Pancreas (tissue), 10 donors: ENCODE data around the gene C12orf42. TPM values are rescaled to one million over a fixed set of nuclear protein-coding genes. Genes with fewer than 3 reads are reported as not detected.

Source experiments
- ATAC-seq, 4 donors: fragments of 200-7000 bp; cut with Tn5 transposase; one replicate each; pipeline versions ENCODE4 v1.8.0 to v1.9.1; 2020; ENCODE audit warnings: mild to moderate bottlenecking in 4 of 4, moderate library complexity in 4 of 4
- DNase-seq, 6 donors: peaks; one replicate each; pipeline ENCODE4 v3.0.0-alpha.2; 2020
- FAIRE-seq: peaks from 2 replicates; lab custom pipeline; 2012; peaks lifted over from hg19 to GRCh38; lab: Jason Lieb, UNC
- H3K27ac ChIP-seq, 4 donors: fragments of 200-600 bp; sonication (generic); 1 replicate in 3 of 4; 2 replicates in 1 of 4; pipeline versions ENCODE4 v1.5.0 to v1.8.0; 2020
- H3K27me3 ChIP-seq, 4 donors: fragments of 200-600 bp; one replicate each; pipeline ENCODE4 v1.8.0; 2021
- H3K36me3 ChIP-seq, 3 donors: fragments of 200-600 bp; sonication (generic) in 1 of 3; one replicate each; pipeline versions ENCODE4 v1.5.0 to v1.8.0; 2020 to 2021
- H3K4me1 ChIP-seq, 3 donors: fragments of 200-600 bp; one replicate each; pipeline ENCODE4 v1.8.0; 2021
- H3K4me3 ChIP-seq, 4 donors: fragments of 200-600 bp; sonication (generic) in 2 of 4; one replicate each; pipeline versions ENCODE4 v1.5.0 to v1.8.0; 2020 to 2021
- H3K9me3 ChIP-seq, 4 donors: fragments of 200-600 bp; one replicate each; pipeline ENCODE4 v1.8.0; 2021
- CTCF ChIP-seq, 4 donors: fragments of 200-600 bp; sonication (generic) in 3 of 4; IDR thresholded peaks; one replicate each; pipeline versions ENCODE4 v1.5.0 to v1.8.0; 2021; ENCODE audit warnings: antibody characterized with exemption in 4 of 4
- WGBS, 2 donors: extraction: QIAGEN DNeasy Blood & Tissue Kit; methylation state at CpG; one replicate each; pipeline ENCODE4 v1.1.7; 2013; 5-methylcytosine and 5-hydroxymethylcytosine counted together
- intact Hi-C, 3 donors: fragments of 100-400 bp; cut with DNase I; formaldehyde crosslinking; loops; one replicate each; pipeline versions ENCODE4 v1.11.1 to v1.14.2; 2022
- polyA plus RNA-seq, 2 donors: library from polyadenylated mRNA; stranded (reverse); fragments of 200-250 nt; gene quantifications; one replicate each; pipeline ENCODE4 v1.2.3, GENCODE V29; 2013
- total RNA-seq, 6 donors: library from RNA; stranded (reverse); fragmentation: NEBNext Ultra II Directional in 4 of 6; extraction: Animal tissue kit (Norgen Biotek cat#: 25700) in 4 of 6; gene quantifications; one replicate each; pipeline versions ENCODE4 v1.2.1 to v1.2.4, GENCODE V29; 2021 to 2023
- donor health status: healthy with polysubstance abuse.
- donor health status: DM: no; HTN: no; CAD: no; lungs with moderate emphysema.
- donor health status: DM: no; HTN: no; CAD: no.
- donor health status: control.
- donor health status: control.
- donor health status: Bipolar disorder and iron deficiency.
- donor health status: DM: yes; HTN: yes; CAD: no.
- donor health status: DM: no; HTN: no; CAD: no.
- donor health status: DM: no; HTN: no; CAD: no.
- donor health status: DM: yes; HTN: yes; CAD: no.

C12orf42 gene
- total and polyA plus RNA-seq, 8 donors, result not detected

GRCh38 chr12:103520686-103521215 lies 25.0 kb upstream of the C12orf42 start:
- H3K4me3 ChIP-seq, result no peak overlapping the region
- WGBS, 2 donors, result 55 to 71% methylated on average over 2 of the region's 2 CpGs
- TF ChIP-seq CTCF (IDR thresholded peaks at IDR 0.05), result no peak
- H3K4me1 ChIP-seq, result no peaks in the 10 kb centered on the region
- ATAC-seq (no peak), DNase-seq (no peak), FAIRE-seq (no peak)
- intact Hi-C loops, result no loop called here
- no peaks in the 10 kb centered on the region for H3K36me3 ChIP-seq
- H3K9me3 ChIP-seq, result no peaks in the 10 kb centered on the region
- no peak overlapping the region for H3K27ac ChIP-seq
- no peaks in the 10 kb centered on the region for H3K27me3 ChIP-seq

DNA sequence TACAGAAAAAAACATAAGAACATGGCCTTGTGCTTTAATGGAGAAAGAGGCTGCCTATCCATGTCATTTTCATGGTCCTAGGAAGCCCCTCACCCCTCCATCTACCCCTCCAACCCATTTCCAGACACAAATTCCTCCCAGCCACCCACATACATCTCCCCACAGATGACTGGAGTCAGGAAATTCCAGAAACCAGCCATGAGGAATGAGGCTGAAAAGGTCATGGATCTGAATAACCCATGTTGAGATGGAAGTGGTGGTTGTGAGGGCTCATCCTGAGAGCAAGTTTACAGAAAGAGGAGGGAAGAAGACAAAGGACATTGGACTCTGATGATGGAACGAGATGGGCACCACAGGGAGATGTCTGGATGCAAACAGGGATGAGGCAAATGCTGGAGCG lies 23.9 kb upstream of the C12orf42 start:
- no peak overlapping the region for H3K4me3 ChIP-seq
- H3K27me3 ChIP-seq, result no peaks in the 10 kb centered on the region
- no peak for TF ChIP-seq CTCF (IDR thresholded peaks at IDR 0.05)
- no peak for FAIRE-seq
- DNase-seq, result no peak
- no peaks in the 10 kb centered on the region for H3K36me3 ChIP-seq
- no peaks in the 10 kb centered on the region for H3K9me3 ChIP-seq
- no peak for ATAC-seq
- WGBS, 2 donors, result 59 to 60% methylated on average over 2 of the region's 2 CpGs
- no peaks in the 10 kb centered on the region for H3K4me1 ChIP-seq
- H3K27ac ChIP-seq, result no peak overlapping the region
- intact Hi-C loops, result no loop called here

GRCh38 chr12:103518899-103519298 lies 23.1 kb upstream of the C12orf42 start:
- H3K4me1 ChIP-seq, result no peaks in the 10 kb centered on the region
- H3K27me3 ChIP-seq, result no peaks in the 10 kb centered on the region
- ATAC-seq (no peak), FAIRE-seq (no peak), DNase-seq (no peak)
- intact Hi-C loops, result no loop called here
- no peaks in the 10 kb centered on the region for H3K9me3 ChIP-seq
- H3K36me3 ChIP-seq, result no peaks in the 10 kb centered on the region
- 62 to 66% methylated on average over 2 of the region's 2 CpGs for WGBS, 2 donors
- no peak overlapping the region for H3K27ac ChIP-seq
- H3K4me3 ChIP-seq, result no peak overlapping the region
- no peak for TF ChIP-seq CTCF (IDR thresholded peaks at IDR 0.05)

- no peak for ATAC-seq
- no peaks in the 10 kb centered on the region for H3K9me3 ChIP-seq
- WGBS, 2 donors, result 70 to 79% methylated on average over 3 of the region's 3 CpGs
- no peak overlapping the region for H3K27ac ChIP-seq
- intact Hi-C loops, result no loop called here
- no peak overlapping the region for H3K4me3 ChIP-seq
- H3K4me1 ChIP-seq, result no peaks in the 10 kb centered on the region
- no peaks in the 10 kb centered on the region for H3K36me3 ChIP-seq
- no peak for TF ChIP-seq CTCF (IDR thresholded peaks at IDR 0.05)
- H3K27me3 ChIP-seq, result no peaks in the 10 kb centered on the region
- no peak for FAIRE-seq
- DNase-seq, result no peak
Measured at GRCh38 chr12:103517161-103517560, 21.4 kb upstream of the C12orf42 start.

GRCh38 chr12:103515341-103515740 lies 19.6 kb upstream of the C12orf42 start:
- DNase-seq (no peak), ATAC-seq (no peak), FAIRE-seq (no peak)
- no peak for TF ChIP-seq CTCF (IDR thresholded peaks at IDR 0.05)
- Histone ChIP-seq H3K4me1 (no peaks in the 10 kb centered on the region), H3K4me3 (no peak overlapping the region), H3K27me3 (no peaks in the 10 kb centered on the region), H3K36me3 (no peaks in the 10 kb centered on the region), H3K9me3 (no peaks in the 10 kb centered on the region), H3K27ac (no peak overlapping the region)
- intact Hi-C loops, result no loop called here
